Activated CD4-positive, CD25-positive, alpha-beta regulatory T cell treated with anti-CD3 and anti-CD28 coated beads, Interleukin-2, amount 50 U/mL, for 72 hours (primary cell): ENCODE data around the gene FBXO4.

ENCODE experiments used
- DNase-seq: peaks from one replicate; pipeline ENCODE4 v3.0.0; 2021

The FBXO4 gene, protein sequence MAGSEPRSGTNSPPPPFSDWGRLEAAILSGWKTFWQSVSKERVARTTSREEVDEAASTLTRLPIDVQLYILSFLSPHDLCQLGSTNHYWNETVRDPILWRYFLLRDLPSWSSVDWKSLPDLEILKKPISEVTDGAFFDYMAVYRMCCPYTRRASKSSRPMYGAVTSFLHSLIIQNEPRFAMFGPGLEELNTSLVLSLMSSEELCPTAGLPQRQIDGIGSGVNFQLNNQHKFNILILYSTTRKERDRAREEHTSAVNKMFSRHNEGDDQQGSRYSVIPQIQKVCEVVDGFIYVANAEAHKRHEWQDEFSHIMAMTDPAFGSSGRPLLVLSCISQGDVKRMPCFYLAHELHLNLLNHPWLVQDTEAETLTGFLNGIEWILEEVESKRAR

GRCh38 chr5:41924872-41925554 lies at the start of gene FBXO4:
Gene FBXO4, plus strand, starts transcription at chr5:41925281. Its CDS starts 29 bp downstream, at chr5:41925310.
- peak; percentile 87 for DNase-seq

DNA sequence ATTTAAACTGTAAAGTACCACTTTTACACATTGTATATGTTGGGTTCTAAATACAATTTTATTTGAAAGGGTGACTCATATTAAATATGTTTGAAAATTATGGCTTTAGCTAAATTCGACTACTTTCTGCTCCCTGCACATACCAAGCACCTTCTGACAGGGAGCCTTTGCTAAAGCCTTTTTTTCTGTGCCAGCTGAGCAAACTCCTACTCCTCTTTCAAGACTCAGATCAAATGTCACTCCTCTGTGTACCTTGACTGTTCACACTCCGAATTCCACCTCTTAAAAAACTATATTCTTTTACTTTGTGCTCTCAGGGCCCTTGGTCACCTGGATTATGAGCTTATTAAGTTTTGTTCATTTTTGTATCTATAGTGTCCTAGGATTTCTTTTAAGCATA lies 48.4 kb upstream of the FBXO4 start:
- DNase-seq: no peak

DNA sequence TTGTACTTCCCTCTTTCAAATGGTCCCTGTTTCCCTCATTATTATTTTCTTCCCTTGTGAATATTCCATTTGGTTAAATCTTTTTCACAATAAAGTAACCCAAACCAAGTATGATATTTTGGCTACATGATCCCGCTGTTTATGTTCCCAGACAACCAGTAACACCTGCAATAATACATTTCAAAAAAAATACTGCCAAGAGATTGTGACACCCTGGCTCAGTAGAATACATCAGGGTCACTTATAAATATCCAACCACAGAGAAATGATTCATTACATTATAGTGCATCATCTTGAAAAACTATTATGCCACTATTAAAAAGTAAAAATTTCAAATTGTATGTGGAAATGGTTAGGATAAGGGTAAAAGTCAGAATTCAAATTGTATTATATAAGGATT lies 47.7 kb upstream of the FBXO4 start:
- DNase-seq: no peak

- no peak for DNase-seq
Measured at GRCh38 chr5:41878173-41878572, 46.9 kb upstream of the FBXO4 start.

DNA sequence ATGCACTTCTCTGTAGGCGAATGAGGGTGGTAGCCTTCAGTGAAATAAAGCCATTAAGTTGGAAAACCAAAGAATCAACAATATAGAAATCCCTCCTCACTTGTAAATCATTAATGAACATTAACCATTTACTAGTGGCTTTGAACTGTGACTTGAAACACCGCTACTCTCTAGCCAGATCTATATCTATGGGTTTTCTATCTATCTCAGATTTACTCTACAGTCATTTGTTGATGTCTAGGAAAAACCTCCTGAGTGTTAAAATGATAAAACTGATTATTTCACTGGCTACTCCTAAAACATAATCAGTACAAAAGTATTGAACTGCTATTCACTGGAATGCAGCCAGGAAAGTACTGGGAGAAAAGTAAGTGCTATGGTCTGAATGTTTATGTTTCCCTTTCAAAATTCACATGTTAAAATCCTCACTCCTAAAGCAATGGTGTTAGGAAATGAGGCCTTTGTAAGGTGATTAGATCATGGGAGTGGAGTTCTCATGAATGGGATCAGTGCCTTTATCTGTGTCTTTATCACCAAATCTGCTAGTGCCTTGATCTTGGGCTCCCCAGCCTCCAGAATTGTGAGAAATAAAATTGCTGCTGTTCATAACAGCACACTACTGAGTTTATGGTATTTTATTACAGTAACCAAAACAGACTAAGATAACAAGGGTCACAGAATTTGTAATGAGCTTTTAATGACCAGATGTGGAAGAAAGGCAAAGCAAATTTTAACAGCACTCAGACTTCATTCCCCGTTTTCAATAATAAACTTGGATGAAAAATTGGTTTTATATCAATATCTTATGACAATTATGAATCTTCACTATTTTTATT lies 46.2 kb upstream of the FBXO4 start:
- DNase-seq: no peak

- DNase-seq: no peak
Measured at GRCh38 chr5:41882765-41883164, 42.3 kb upstream of the FBXO4 start.

DNA sequence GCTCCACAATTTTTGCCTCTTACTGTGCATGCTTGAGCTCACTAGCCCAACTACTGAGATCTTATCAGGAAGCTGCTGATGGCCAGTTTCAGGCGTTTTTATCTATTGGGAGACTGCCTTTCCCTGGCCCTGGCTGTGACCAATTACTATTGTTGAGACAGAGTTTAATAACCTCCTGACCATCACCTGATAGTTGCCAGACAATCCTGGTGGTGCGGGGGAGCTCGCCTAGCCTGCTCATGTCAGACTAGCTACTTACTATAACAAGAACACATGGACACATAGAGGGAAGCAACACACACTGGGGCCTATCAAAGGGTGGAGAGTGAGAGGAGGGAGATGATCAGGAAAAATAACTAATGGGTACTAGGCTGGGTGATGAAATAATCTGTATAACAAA lies 41.8 kb upstream of the FBXO4 start:
- no peak for DNase-seq

GRCh38 chr5:41883936-41884335 lies 41.1 kb upstream of the FBXO4 start:
- no peak for DNase-seq

GRCh38 chr5:41885286-41885685 lies 39.8 kb upstream of the FBXO4 start:
- no peak for DNase-seq

- no peak for DNase-seq
Measured at GRCh38 chr5:41891066-41891707, 33.9 kb upstream of the FBXO4 start.

DNA sequence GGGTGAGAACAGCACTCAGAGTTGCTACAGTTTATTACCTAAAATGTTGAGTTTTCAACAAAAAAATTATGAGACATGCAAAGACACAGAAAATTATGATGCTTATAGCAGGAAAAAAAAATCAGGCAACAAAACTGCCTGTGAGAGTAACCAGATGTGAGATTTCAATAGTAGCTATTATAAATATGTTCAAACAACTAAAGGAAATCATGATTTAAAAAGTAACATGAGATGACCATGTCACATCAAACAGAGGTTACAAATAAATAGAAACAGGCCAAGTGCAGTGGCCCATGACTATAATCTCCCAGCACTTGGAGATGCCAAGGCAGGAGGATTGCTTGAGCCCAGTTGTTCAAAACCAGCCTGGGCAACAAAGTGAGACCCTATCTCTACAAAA lies 33.0 kb upstream of the FBXO4 start:
- DNase-seq: no peak

DNA sequence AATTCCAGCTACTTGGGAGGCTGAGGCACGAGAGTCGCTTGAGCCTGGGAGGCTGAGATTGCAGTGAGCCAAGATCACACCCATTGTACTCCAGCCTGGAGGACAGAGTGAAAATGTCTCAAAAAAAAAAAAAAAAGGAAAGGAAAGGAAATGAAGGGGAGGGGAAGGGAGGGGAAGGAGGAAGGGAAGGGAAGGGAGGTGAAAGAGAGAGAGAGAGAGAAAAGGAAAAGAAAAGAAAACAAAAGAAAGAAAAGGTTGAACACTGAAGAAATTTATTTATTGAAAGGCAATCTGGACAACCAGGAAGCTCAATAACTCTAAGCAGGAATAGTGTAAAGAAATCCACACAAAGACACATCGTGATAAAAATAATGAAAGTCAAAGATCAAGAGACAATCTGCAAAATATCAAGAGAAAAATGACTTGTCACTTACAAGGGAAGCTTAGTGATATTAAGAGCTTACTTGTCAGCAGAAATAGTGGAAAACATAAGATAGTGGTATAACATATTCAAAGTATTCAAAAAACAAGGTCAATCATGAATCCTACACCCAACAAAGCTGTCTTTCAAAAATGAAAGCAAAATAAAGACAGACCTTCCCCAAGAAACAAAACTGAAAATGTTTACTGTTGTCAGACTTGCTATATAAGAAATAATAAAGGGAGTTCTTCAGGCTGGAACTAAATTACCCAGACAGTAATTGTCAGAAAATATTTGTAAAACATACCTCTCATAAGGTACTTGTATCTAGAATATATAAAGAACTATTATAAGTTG lies 31.8 kb upstream of the FBXO4 start:
- no peak for DNase-seq

- no peak for DNase-seq
Measured at GRCh38 chr5:41896230-41896629, 28.9 kb upstream of the FBXO4 start.

DNA sequence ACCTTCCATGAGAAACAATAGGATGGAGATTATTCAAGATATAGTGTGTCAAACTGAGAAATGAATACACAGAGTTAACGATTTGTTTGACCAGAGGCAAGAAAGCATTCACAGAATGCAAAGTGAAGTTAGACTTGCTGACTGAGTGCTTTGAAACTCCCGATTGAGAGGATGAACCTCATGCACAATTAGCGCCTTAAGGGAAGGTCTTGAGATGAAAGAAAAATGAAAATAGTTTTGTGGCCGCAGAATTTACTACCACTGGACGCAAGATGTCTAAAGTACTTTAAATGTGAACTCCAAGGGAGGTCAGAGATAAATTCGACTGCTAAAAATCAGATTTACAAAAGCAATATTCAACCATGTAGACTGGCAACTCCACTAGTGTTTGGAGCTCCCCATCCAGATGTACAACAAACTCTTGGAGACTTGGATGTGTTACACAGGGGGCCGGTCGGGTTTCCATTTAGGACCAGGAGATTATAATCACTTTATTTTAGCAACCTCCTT lies 21.6 kb upstream of the FBXO4 start:
- no peak for DNase-seq

GRCh38 chr5:41903892-41904799 lies 20.9 kb upstream of the FBXO4 start, which contains the start of gene RIMOC1:
Gene RIMOC1, plus strand, starts transcription at chr5:41904344. Its CDS starts 24 bp downstream, at chr5:41904368.
- peak; percentile 98 for DNase-seq

GRCh38 chr5:41906151-41906550 lies 18.9 kb upstream of the FBXO4 start:
- no peak for DNase-seq

DNA sequence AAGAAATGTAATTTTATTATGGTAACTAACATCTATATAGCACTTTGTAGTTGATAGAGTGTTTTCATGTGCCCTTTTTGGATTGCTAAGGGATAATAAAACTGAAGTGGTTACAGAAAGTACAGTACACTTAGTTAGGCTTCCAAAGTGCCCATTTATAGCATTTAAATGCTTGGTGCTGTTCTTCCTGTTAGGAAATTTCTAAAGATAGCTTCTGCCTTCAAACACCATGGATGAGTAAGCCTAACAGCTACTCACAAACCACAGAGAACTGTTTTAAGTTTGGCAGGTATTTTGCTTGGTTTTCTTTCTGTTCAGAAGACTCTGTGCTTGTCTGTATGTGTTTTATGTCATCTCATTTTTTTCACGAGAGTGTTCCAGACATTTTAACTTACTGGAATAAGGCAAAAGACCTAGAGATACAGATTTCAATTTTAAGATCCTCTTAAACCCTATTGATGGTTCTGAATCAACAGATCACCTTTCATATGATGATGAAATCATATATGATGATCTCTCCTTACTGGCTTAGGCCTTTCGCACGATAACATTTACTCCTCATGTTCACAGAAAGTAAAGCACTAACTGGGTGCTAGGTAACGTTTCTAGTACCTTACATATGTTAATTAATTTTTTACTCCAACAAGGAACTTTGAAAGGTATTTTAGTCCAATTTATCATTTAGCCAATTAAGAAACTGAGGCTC lies 16.6 kb upstream of the FBXO4 start:
- no peak for DNase-seq

DNA sequence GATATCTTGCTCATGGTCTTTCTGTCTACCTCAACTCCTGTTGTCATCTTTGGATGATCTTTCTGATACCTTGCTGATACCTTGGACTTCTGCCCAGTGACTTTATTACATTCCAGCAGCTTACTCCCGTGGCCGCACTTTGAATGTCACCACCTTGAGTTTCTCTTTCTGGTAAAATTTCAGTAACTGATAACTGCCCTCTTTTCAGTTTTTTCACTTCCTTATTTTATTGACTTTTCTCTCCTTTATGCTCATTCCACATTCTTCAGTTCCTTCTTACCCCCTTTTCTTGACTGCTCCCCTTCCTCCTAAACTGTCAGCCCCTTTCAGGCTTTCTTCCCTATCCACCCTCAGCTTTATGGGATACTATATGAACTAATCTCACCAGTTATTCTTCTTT lies 7.0 kb upstream of the FBXO4 start:
- DNase-seq: no peak

DNA sequence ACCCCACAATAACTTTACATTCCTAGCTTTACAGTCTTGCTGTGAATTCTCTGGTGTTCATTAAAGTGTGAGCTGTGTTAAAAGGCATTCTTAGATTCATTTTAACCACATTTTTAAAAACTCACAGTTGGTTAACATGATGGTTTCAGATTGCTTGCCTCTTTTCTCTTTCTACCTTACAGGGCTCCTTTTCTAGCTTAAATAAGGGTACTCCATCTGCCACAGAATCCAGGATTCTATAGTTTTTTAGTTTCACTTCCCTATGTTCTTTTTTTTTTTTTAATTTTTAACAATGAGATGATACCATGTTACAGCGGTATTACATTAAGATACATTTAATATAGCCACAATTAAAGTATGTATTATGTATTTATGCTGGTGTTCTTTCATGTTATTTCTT lies 3.9 kb upstream of the FBXO4 start:
- DNase-seq: no peak

GRCh38 chr5:41921874-41922273 lies 3.2 kb upstream of the FBXO4 start:
- DNase-seq: no peak
